ENCODE results near the gene GCSAM.

DNA sequence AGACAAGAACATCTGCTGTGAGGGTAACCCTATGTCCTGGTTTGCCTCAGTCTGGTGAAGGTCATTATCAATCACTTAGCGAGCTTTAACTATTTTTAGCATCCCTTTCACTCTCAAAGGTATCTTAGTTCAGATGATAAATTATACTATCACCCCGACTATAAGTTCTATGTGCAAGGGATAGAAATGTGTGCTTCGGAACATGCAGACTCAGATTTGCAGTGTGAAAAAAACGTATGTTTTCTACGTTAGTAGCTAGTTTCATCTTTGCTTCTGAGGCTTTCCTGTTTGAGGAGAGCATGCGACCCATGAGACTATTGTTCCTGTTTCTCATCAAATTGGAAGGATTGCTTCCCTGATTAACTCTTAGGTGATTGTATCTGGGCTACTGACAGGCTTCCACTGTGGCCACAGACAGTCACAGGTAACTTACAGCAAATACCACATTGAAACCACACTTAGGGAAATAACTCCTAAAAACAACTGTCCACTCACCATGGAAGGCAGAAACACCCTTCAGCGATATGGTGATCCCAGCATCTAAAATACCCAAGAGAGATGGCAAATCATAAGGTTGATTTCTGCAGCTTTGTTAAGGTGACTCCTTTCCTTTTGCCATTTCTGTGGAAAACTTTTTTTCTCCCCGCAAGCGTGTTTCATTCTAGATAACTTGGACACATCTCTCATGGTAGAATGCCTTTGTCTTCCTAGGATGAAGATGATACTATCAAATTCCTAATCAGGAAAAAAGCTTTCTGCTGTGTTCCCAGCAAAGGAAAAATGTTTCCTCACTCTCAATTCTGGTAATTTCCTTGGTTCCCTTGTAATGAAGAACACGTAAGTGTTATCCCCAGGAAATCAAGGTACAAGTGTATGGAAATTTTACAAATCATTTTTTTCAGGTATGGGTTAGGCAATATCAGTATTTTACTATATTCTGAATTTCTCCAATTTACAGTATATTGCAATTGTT lies 5.2 kb downstream of the GCSAM start:
- TF ChIP-seq, protein P1, sequence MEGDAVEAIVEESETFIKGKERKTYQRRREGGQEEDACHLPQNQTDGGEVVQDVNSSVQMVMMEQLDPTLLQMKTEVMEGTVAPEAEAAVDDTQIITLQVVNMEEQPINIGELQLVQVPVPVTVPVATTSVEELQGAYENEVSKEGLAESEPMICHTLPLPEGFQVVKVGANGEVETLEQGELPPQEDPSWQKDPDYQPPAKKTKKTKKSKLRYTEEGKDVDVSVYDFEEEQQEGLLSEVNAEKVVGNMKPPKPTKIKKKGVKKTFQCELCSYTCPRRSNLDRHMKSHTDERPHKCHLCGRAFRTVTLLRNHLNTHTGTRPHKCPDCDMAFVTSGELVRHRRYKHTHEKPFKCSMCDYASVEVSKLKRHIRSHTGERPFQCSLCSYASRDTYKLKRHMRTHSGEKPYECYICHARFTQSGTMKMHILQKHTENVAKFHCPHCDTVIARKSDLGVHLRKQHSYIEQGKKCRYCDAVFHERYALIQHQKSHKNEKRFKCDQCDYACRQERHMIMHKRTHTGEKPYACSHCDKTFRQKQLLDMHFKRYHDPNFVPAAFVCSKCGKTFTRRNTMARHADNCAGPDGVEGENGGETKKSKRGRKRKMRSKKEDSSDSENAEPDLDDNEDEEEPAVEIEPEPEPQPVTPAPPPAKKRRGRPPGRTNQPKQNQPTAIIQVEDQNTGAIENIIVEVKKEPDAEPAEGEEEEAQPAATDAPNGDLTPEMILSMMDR (IDR thresholded peaks at IDR 0.05) = no peak
- no peak for TF ChIP-seq POLR2A (IDR thresholded peaks at IDR 0.05)
